Left lung (tissue), 10 donors: ENCODE measurements around the gene POLR2J. TPM values are rescaled to one million over a fixed set of nuclear protein-coding genes. Genes with fewer than 3 reads are reported as not detected.

Experiments used
- ATAC-seq: fragments of 200-7000 bp; cut with Tn5 transposase; one replicate; pipeline ENCODE4 v1.9.1; 2020; ENCODE audit warnings: moderate library complexity
- DNase-seq, 4 donors: peaks; one replicate each; pipeline ENCODE4 v3.0.0-alpha.2; 2013 to 2020
- H3K27ac ChIP-seq, 2 donors: fragments of 200-600 bp; sonication (generic) in 1 of 2; one replicate each; pipeline versions ENCODE4 v1.5.0 to v1.8.0; 2020 to 2021
- H3K27me3 ChIP-seq, 2 donors: fragments of 200-600 bp; sonication (generic) in 1 of 2; one replicate each; pipeline versions ENCODE4 v1.5.0 to v1.8.0; 2020 to 2021
- H3K36me3 ChIP-seq, 2 donors: fragments of 200-600 bp; sonication (generic) in 1 of 2; one replicate each; pipeline versions ENCODE4 v1.5.0 to v1.8.0; 2020 to 2021
- H3K4me1 ChIP-seq, 2 donors: fragments of 200-600 bp; one replicate each; pipeline ENCODE4 v1.8.0; 2021
- H3K4me3 ChIP-seq, 2 donors: fragments of 200-600 bp; sonication (generic) in 1 of 2; one replicate each; pipeline versions ENCODE4 v1.5.0 to v1.8.0; 2020 to 2021; ENCODE audit warnings: mild to moderate bottlenecking in 1 of 2
- H3K9me3 ChIP-seq, 2 donors: fragments of 200-600 bp; sonication (generic) in 1 of 2; one replicate each; pipeline versions ENCODE4 v1.5.0 to v1.8.0; 2020 to 2021
- CTCF ChIP-seq, 2 donors: fragments of 200-600 bp; sonication (generic) in 1 of 2; IDR thresholded peaks; one replicate each; pipeline versions ENCODE4 v1.5.0 to v1.8.0; 2021; ENCODE audit warnings: antibody characterized with exemption in 2 of 2
- intact Hi-C, 2 donors: fragments of 100-400 bp; cut with DNase I; formaldehyde crosslinking; loops; one replicate each; pipeline versions ENCODE4 v1.11.2 to v1.14.2; 2022
- polyA plus RNA-seq, 6 donors: library from polyadenylated mRNA; unstranded; fragments of 120-200 nt; gene quantifications; one replicate each; pipeline ENCODE4 v1.2.1, GENCODE V29; 2013; ENCODE audit not compliant: insufficient read length in 6 of 6
- total RNA-seq, 2 donors: library from RNA; stranded (reverse); fragmentation: NEBNext Ultra II Directional; extraction: Animal tissue kit (Norgen Biotek cat#: 25700); gene quantifications; one replicate each; pipeline ENCODE4 v1.2.1, GENCODE V29; 2021
- donor health status: DM: no; HTN: yes; CAD: no.
- donor health status: DM: no; HTN: no; CAD: no.

POLR2J gene
- total and polyA plus RNA-seq, 8 donors: 22.4 to 39.0 (median 29.3) TPM

GRCh38 chr7:102446387-102447156, 32.1 kb downstream of the POLR2J start:
- no peak for TF ChIP-seq CTCF (IDR thresholded peaks at IDR 0.05)
- H3K9me3 ChIP-seq: no peaks in the 10 kb centered on the region

GRCh38 chr7:102445674-102446071, 33.0 kb downstream of the POLR2J start:
- Histone ChIP-seq H3K4me3 (no peak overlapping the region), H3K27ac (no peak overlapping the region), H3K27me3 (no peaks in the 10 kb centered on the region), H3K4me1 (peaks cover 0 to 3% of the 10 kb centered on the region in 2 donors), H3K36me3 (peaks cover 0 to 78% of the 10 kb centered on the region in 2 donors), H3K9me3 (no peaks in the 10 kb centered on the region)
- ATAC-seq (no peak), DNase-seq (no peak)
- intact Hi-C loops: no loop called here
- TF ChIP-seq CTCF (IDR thresholded peaks at IDR 0.05): no peak

More at GRCh38 chr7:102446387-102447156, 32.1 kb downstream of the POLR2J start:
- intact Hi-C loops: no loop called here
- Histone ChIP-seq H3K4me3 (no peak overlapping the region), H3K27ac (no peak overlapping the region), H3K36me3 (peaks cover 0 to 69% of the 10 kb centered on the region in 2 donors), H3K4me1 (no peaks in the 10 kb centered on the region), H3K27me3 (no peaks in the 10 kb centered on the region)
- ATAC-seq: no peak
- DNase-seq: no peak

GRCh38 chr7:102444961-102445673, 33.6 kb downstream of the POLR2J start:
- Histone ChIP-seq H3K27ac (no peak overlapping the region), H3K4me3 (no peak overlapping the region), H3K4me1 (peaks cover 0 to 3% of the 10 kb centered on the region in 2 donors), H3K36me3 (peaks cover 0 to 82% of the 10 kb centered on the region in 2 donors), H3K9me3 (no peaks in the 10 kb centered on the region), H3K27me3 (no peaks in the 10 kb centered on the region)
- ATAC-seq (no peak), DNase-seq (no peak)
- no peak for TF ChIP-seq CTCF (IDR thresholded peaks at IDR 0.05)
- intact Hi-C loops: no loop called here

- intact Hi-C loops: no loop called here
- Histone ChIP-seq H3K9me3 (no peaks in the 10 kb centered on the region), H3K27me3 (no peaks in the 10 kb centered on the region), H3K27ac (peak overlapping the region; percentile 46 to 48), H3K4me3 (no peak overlapping the region), H3K4me1 (peaks cover 0 to 7% of the 10 kb centered on the region in 2 donors), H3K36me3 (peaks cover 0 to 77% of the 10 kb centered on the region in 2 donors)
- peak in 1 of 4 donors; percentile 46 for DNase-seq
- TF ChIP-seq CTCF (IDR thresholded peaks at IDR 0.05): no peak
- peak; percentile 58 for ATAC-seq
Measured at GRCh38 chr7:102439963-102440795, 38.5 kb downstream of the POLR2J start.
